HFF-Myc (cell line): ENCODE data around the gene SEC14L3.

ENCODE experiments used
- DNase-seq: peaks from one replicate; pipeline ENCODE4 v3.0.0-alpha.2; 2011; ENCODE audit warnings: low read depth; ENCODE audit errors: extremely low read depth
- H3K4me3 ChIP-seq: replicated peaks from 2 replicates; pipeline ENCODE4 v1.5.1; 2011; ENCODE audit warnings: low read depth, mild to moderate bottlenecking, control low read depth, low read length
- CTCF ChIP-seq: IDR thresholded peaks from 2 replicates; pipeline ENCODE4 v1.5.1; 2012; ENCODE audit warnings: mild to moderate bottlenecking, low read depth, low read length, control low read depth; ENCODE audit errors: missing control alignments

SEC14L3 gene

GRCh38 chr22:30420347-30421125, 51.3 kb downstream of the SEC14L3 start:
- no peak overlapping the region for H3K4me3 ChIP-seq
- no peak for DNase-seq
- TF ChIP-seq CTCF = no peak

GRCh38 chr22:30416837-30417236, 55.0 kb downstream of the SEC14L3 start:
- DNase-seq = no peak
- no peak overlapping the region for H3K4me3 ChIP-seq
- TF ChIP-seq CTCF = no peak

GRCh38 chr22:30416403-30416802, 55.4 kb downstream of the SEC14L3 start:
- TF ChIP-seq CTCF = no peak
- DNase-seq = no peak
- no peak overlapping the region for H3K4me3 ChIP-seq

- TF ChIP-seq CTCF = no peak
- no peak for DNase-seq
- H3K4me3 ChIP-seq = no peak overlapping the region
Measured at GRCh38 chr22:30414525-30415047, 57.2 kb downstream of the SEC14L3 start.

GRCh38 chr22:30413745-30414524, 57.9 kb downstream of the SEC14L3 start:
- no peak overlapping the region for H3K4me3 ChIP-seq
- no peak for TF ChIP-seq CTCF
- no peak for DNase-seq

GRCh38 chr22:30413001-30413400, 58.8 kb downstream of the SEC14L3 start:
- no peak for DNase-seq
- H3K4me3 ChIP-seq = no peak overlapping the region
- TF ChIP-seq CTCF = no peak
